Kidney (tissue), 14 donors: ENCODE measurements around the gene EPHA2. TPM values are rescaled to one million over a fixed set of nuclear protein-coding genes. Genes with fewer than 3 reads are reported as not detected.

Experiments
- DNase-seq, 5 donors: peaks; one replicate each; pipeline ENCODE4 v3.0.0-alpha.2; 2013 to 2020
- FAIRE-seq: peaks from 2 replicates; lab custom pipeline; 2012; peaks lifted over from hg19 to GRCh38; lab: Jason Lieb, UNC
- H3K27ac ChIP-seq, 2 donors: one replicate each; pipeline ENCODE4 v1.7.0; 2013; ENCODE audit warnings: low read depth in 2 of 2, low read length in 2 of 2, inconsistent platforms in 1 of 2
- H3K27me3 ChIP-seq: one replicate; pipeline ENCODE4 v1.7.1; 2013; ENCODE audit warnings: low read length, inconsistent platforms; ENCODE audit not compliant: control insufficient read depth, insufficient read depth
- H3K36me3 ChIP-seq, 3 donors: one replicate each; pipeline versions ENCODE4 v1.7.0 to v1.7.1; 2013; ENCODE audit warnings: low read length in 3 of 3, control low read depth in 1 of 3, inconsistent platforms in 1 of 3; ENCODE audit not compliant: insufficient read depth in 3 of 3, control insufficient read depth in 2 of 3
- H3K4me1 ChIP-seq, 3 donors: one replicate each; pipeline versions ENCODE4 v1.7.0 to v1.7.1; 2013; ENCODE audit warnings: low read length in 3 of 3, inconsistent platforms in 1 of 3, low read depth in 1 of 3; ENCODE audit not compliant: control insufficient read depth in 2 of 3, insufficient read depth in 2 of 3
- H3K4me3 ChIP-seq, 3 donors: one replicate each; pipeline versions ENCODE4 v1.7.0 to v1.8.1; 2013; ENCODE audit warnings: low read length in 3 of 3, control low read depth in 1 of 3, inconsistent platforms in 1 of 3
- H3K9ac ChIP-seq, 3 donors: one replicate each; pipeline versions ENCODE4 v1.7.0 to v1.7.1; 2013; ENCODE audit warnings: low read length in 3 of 3, control low read depth in 1 of 3, inconsistent platforms in 1 of 3
- H3K9me3 ChIP-seq, 3 donors: one replicate each; pipeline versions ENCODE4 v1.7.0 to v1.7.1; 2013; ENCODE audit warnings: low read length in 3 of 3, control low read depth in 1 of 3, inconsistent platforms in 1 of 3; ENCODE audit not compliant: control insufficient read depth in 2 of 3, insufficient read depth in 1 of 3
- CTCF ChIP-seq: IDR thresholded peaks from 3 replicates; pipeline ENCODE4 v1.5.1; 2012; ENCODE audit warnings: mild to moderate bottlenecking, moderate library complexity, borderline replicate concordance; ENCODE audit not compliant: insufficient read depth; ENCODE audit errors: extremely low read depth
- intact Hi-C: fragments of 100-400 bp; cut with DNase I; formaldehyde crosslinking; loops from one replicate; pipeline ENCODE4 v1.11.1; 2022
- polyA plus RNA-seq: library from polyadenylated mRNA; stranded (reverse); fragments of 350-450 nt; fragmentation: Illumina TruSeq; extraction: RNeasy Lipid Tissue Mini Kit (QIAGEN cat#74804); gene quantifications from one replicate; pipeline ENCODE4 v1.2.3, GENCODE V29; 2014; ENCODE audit warnings: low read depth, low replicate concordance; ENCODE audit not compliant: insufficient read depth
- total RNA-seq: library from RNA; stranded (reverse); fragmentation: NEBNext Ultra II Directional; extraction: Animal tissue kit (Norgen Biotek cat#: 25700); gene quantifications from one replicate; pipeline ENCODE4 v1.2.1, GENCODE V29; 2021
- donor health status: control.
- donor health status: control.
- donor health status: control.
- donor health status: control.
- donor health status: control.
- donor health status: DM: yes; HTN: yes; CAD: no.
- donor health status: Normal renal cell carcinoma (clear cell type).

The EPHA2 gene
- total and polyA plus RNA-seq, 2 donors from 2014 or later: 5.5 to 34.2 TPM

GRCh38 chr1:16141573-16142336 lies 14.1 kb downstream of the EPHA2 start:
- H3K4me3 ChIP-seq: no peak overlapping the region
- FAIRE-seq (no peak), DNase-seq (no peak)
- peak overlapping the region; percentile 43 to 59 for H3K27ac ChIP-seq
- H3K4me1 ChIP-seq: peaks cover 3 to 47% (median 39%) of the 10 kb centered on the region in 3 donors
- no peak for TF ChIP-seq CTCF
- no peaks in the 10 kb centered on the region for H3K27me3 ChIP-seq
- no peaks in the 10 kb centered on the region for H3K9me3 ChIP-seq
- intact Hi-C loops: no loop called here
- H3K36me3 ChIP-seq: peaks cover 0 to 3% (median 0%) of the 10 kb centered on the region in 3 donors
- peak overlapping the region in 1 of 3 donors; percentile 40 for H3K9ac ChIP-seq

- Histone ChIP-seq H3K4me1 (peaks cover 0 to 32% (median 23%) of the 10 kb centered on the region in 3 donors), H3K27ac (no peak overlapping the region), H3K9me3 (no peaks in the 10 kb centered on the region), H3K36me3 (peaks cover 0 to 8% (median 3%) of the 10 kb centered on the region in 3 donors), H3K9ac (no peak overlapping the region), H3K4me3 (no peak overlapping the region), H3K27me3 (no peaks in the 10 kb centered on the region)
- no peak for DNase-seq
- TF ChIP-seq CTCF: no peak
- intact Hi-C loops: no loop called here
- FAIRE-seq: no peak
Observed at GRCh38 chr1:16140068-16140596, 15.7 kb downstream of the EPHA2 start.

GRCh38 chr1:16139473-16139962 lies 16.4 kb downstream of the EPHA2 start:
- Histone ChIP-seq H3K4me1 (peaks cover 0 to 26% (median 16%) of the 10 kb centered on the region in 3 donors), H3K27me3 (no peaks in the 10 kb centered on the region), H3K9me3 (no peaks in the 10 kb centered on the region), H3K36me3 (peaks cover under 1 to 11% (median 3%) of the 10 kb centered on the region in 3 donors), H3K9ac (no peak overlapping the region), H3K27ac (peak overlapping the region in 1 of 2 donors; percentile 33), H3K4me3 (no peak overlapping the region)
- FAIRE-seq (no peak), DNase-seq (no peak)
- intact Hi-C loops: no loop called here
- TF ChIP-seq CTCF: no peak
